ENCODE measurements around the gene CMIP.

GRCh38 chr16:81634380-81635062 lies 189.9 kb downstream of the CMIP start:
- TF ChIP-seq CTCF (IDR thresholded peaks at IDR 0.05) (no peak), POLR2A (IDR thresholded peaks at IDR 0.05) (no peak)
